ENCODE measurements around the gene EPOP. TPM values are rescaled to one million over a fixed set of nuclear protein-coding genes. Genes with fewer than 3 reads are reported as not detected.

Gene EPOP
- total RNA-seq, 1 donor from 2014 or later: 1.0 TPM

DNA sequence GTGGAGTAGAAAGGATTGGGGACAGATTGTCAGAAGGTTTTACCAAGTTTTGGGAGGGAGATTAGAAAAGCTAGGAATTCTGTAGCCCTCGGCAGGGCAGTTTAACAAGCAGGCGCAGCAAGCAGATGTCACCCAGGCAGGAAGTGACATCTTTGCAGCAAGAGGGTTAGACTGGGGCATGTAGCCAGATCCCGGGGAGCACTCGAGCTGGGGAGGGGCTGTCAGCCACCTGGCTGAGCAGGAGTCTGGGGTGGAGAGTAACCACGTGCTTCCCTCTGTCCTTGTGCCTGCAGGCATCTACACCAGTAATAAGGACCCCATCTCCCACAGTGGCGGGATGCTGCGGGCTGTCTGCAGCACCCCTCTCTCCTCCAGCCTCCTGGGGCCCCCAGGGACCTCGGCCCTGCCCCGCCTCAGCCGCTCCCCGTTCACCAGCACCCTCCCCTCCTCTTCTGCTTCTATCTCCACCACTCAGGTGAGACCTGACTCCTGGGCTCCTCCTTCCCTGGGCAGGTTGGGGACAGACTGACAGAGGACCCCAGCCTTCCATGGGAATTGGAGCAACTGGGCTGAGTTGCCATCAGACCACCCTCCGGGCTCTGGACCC is 42.5 kb upstream of the EPOP start:
- TF ChIP-seq, protein P1, sequence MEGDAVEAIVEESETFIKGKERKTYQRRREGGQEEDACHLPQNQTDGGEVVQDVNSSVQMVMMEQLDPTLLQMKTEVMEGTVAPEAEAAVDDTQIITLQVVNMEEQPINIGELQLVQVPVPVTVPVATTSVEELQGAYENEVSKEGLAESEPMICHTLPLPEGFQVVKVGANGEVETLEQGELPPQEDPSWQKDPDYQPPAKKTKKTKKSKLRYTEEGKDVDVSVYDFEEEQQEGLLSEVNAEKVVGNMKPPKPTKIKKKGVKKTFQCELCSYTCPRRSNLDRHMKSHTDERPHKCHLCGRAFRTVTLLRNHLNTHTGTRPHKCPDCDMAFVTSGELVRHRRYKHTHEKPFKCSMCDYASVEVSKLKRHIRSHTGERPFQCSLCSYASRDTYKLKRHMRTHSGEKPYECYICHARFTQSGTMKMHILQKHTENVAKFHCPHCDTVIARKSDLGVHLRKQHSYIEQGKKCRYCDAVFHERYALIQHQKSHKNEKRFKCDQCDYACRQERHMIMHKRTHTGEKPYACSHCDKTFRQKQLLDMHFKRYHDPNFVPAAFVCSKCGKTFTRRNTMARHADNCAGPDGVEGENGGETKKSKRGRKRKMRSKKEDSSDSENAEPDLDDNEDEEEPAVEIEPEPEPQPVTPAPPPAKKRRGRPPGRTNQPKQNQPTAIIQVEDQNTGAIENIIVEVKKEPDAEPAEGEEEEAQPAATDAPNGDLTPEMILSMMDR (IDR thresholded peaks at IDR 0.05): no peak
- Histone ChIP-seq H3K27me3 (ENCODE audit: low read depth) (no peaks in the 10 kb centered on the region), H3K27ac (no peak overlapping the region), H3K4me1 (no peaks in the 10 kb centered on the region), H3K36me3 (peaks cover 99% of the 10 kb centered on the region), H3K4me3 (no peak overlapping the region), H3K9me3 (no peaks in the 10 kb centered on the region)
- DNase-seq (no peak), ATAC-seq (no peak)
- intact Hi-C loops (cut with DNase I): no loop called here

DNA sequence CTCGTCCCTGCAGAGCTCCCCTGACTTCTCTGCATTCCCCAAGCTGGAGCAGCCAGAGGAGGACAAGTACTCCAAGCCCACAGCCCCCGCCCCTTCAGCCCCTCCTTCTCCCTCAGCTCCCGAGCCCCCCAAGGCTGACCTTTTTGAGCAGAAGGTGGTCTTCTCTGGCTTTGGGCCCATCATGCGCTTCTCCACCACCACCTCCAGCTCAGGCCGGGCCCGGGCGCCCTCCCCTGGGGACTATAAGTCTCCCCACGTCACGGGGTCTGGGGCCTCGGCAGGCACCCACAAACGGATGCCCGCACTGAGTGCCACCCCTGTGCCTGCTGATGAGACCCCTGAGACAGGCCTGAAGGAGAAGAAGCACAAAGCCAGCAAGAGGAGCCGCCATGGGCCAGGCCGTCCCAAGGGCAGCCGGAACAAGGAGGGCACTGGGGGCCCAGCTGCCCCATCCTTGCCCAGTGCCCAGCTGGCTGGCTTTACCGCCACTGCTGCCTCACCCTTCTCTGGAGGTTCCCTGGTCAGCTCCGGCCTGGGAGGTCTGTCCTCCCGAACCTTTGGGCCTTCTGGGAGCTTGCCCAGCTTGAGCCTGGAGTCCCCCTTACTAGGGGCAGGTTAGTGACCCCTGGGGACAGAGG is 41.7 kb upstream of the EPOP start:
- Histone ChIP-seq H3K4me1 (no peaks in the 10 kb centered on the region), H3K27me3 (ENCODE audit: low read depth) (no peaks in the 10 kb centered on the region), H3K4me3 (no peak overlapping the region), H3K27ac (no peak overlapping the region), H3K36me3 (peaks cover 99% of the 10 kb centered on the region), H3K9me3 (no peaks in the 10 kb centered on the region)
- ATAC-seq (no peak), DNase-seq (no peak)
- intact Hi-C loops (cut with DNase I): no loop called here
- TF ChIP-seq, protein P1 (IDR thresholded peaks at IDR 0.05): no peak

DNA sequence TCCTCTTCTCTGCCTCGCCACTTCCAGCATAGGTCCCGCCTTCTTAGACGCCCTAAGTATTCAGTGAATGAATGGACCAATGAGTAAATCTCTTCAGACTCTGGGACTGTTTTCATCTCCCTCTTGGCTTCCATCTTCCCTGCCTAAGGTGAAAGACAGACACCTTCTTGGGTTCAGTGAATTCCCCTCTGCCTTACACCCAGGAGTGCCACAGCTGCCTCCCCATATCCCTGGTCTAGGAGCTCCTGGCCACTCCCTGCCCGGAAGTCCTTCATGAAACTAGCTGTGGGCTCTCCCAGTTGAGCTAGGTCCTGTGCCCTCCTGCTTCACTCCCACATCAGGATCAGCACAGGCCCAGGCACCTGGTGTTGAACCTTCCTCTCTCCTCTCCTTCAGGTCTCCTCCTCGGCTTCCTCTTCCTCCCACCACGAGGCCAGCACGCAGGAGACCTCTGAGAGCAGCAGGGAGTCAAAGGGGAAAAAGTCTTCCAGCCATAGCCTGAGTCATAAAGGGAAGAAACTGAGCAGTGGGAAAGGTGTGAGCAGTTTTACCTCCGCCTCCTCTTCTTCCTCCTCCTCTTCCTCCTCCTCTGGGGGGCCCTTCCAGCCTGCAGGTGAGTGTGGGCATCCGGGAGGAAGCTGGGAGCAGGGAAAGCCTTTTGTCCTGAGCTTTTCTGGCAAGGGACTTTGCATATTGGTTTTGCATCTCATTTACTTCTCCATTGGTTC is 40.6 kb upstream of the EPOP start:
- intact Hi-C loops (cut with DNase I): no loop called here
- TF ChIP-seq, protein P1 (IDR thresholded peaks at IDR 0.05): no peak
- DNase-seq: no peak
- Histone ChIP-seq H3K9me3 (no peaks in the 10 kb centered on the region), H3K4me3 (no peak overlapping the region), H3K4me1 (peaks cover 6% of the 10 kb centered on the region), H3K36me3 (peaks cover 99% of the 10 kb centered on the region), H3K27ac (no peak overlapping the region), H3K27me3 (ENCODE audit: low read depth) (no peaks in the 10 kb centered on the region)
- ATAC-seq: no peak

DNA sequence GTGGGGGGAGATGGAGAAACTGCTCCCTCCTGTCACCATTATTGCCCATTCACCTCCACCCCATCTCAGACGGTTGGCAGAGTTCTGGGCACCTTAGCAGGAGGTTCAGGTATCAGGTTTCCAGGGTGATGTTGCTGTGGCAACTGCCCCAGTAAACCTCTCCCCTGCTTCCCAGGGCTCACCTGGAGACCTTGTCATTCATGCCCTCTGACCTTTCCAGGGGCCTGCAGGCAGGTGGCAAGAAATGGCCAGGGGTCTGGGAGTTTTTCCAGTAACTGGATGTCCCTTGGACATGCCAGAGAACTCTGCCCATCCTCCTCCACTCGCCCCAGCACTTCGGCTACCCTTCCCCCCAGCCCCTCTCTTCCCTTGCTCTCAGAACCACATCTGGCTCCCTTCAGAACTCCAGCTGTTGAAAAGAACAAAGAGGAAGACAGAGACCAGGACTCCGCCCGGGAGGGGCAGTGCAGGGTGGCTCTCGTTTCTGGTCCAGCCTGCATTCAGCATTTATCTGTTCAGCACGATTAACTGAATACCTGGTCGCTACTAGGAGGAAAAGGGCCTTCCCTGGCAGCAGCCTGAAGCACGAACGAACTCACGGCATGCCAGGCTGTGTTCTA is 38.8 kb upstream of the EPOP start:
- Histone ChIP-seq H3K27ac (no peak overlapping the region), H3K36me3 (peaks cover 99% of the 10 kb centered on the region), H3K27me3 (ENCODE audit: low read depth) (no peaks in the 10 kb centered on the region), H3K4me3 (no peak overlapping the region), H3K9me3 (no peaks in the 10 kb centered on the region), H3K4me1 (peaks cover 10% of the 10 kb centered on the region)
- DNase-seq (no peak), ATAC-seq (no peak)
- TF ChIP-seq, protein P1 (IDR thresholded peaks at IDR 0.05): no peak
- intact Hi-C loops (cut with DNase I): no loop called here

DNA sequence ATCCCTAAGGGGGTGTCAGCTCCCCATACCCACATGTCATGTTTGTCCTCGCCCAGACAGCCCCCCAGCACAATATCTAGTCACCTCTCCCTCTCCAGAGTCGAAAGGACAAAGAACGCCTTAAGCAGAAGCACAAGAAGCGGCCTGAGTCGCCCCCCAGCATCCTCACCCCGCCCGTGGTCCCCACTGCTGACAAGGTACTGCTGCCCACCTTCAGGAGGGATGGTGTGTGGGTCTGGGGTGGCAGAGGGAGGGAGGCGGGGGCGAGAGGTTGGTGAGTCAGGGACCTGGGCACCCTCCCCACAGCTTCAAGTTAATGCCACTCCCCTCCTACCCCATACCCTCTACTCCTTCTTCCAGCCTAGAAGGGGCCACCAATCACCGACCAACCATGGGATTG is 37.8 kb upstream of the EPOP start:
- Histone ChIP-seq H3K27ac (no peak overlapping the region), H3K4me3 (no peak overlapping the region), H3K4me1 (peaks cover 15% of the 10 kb centered on the region), H3K36me3 (peaks cover 98% of the 10 kb centered on the region), H3K9me3 (no peaks in the 10 kb centered on the region), H3K27me3 (ENCODE audit: low read depth) (no peaks in the 10 kb centered on the region)
- DNase-seq (no peak), ATAC-seq (no peak)
- TF ChIP-seq, protein P1 (IDR thresholded peaks at IDR 0.05): no peak
- intact Hi-C loops (cut with DNase I): no loop called here
